ENCODE measurements around the gene DUSP23.

GRCh38 chr1:159829273-159829634, 48.5 kb downstream of the DUSP23 start:
- no peak for TF ChIP-seq POLR2A (IDR thresholded peaks at IDR 0.05)
- TF ChIP-seq POLR2AphosphoS5 (IDR thresholded peaks at IDR 0.05): no peak
- TF ChIP-seq, protein P1, sequence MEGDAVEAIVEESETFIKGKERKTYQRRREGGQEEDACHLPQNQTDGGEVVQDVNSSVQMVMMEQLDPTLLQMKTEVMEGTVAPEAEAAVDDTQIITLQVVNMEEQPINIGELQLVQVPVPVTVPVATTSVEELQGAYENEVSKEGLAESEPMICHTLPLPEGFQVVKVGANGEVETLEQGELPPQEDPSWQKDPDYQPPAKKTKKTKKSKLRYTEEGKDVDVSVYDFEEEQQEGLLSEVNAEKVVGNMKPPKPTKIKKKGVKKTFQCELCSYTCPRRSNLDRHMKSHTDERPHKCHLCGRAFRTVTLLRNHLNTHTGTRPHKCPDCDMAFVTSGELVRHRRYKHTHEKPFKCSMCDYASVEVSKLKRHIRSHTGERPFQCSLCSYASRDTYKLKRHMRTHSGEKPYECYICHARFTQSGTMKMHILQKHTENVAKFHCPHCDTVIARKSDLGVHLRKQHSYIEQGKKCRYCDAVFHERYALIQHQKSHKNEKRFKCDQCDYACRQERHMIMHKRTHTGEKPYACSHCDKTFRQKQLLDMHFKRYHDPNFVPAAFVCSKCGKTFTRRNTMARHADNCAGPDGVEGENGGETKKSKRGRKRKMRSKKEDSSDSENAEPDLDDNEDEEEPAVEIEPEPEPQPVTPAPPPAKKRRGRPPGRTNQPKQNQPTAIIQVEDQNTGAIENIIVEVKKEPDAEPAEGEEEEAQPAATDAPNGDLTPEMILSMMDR (IDR thresholded peaks at IDR 0.05): peak in 1 of 4 experiments; percentile 55
